SK-MEL-5 (cell line): Measurements from ENCODE around the gene SNU13. TPM values are rescaled to one million over a fixed set of nuclear protein-coding genes. Genes with fewer than 3 reads are reported as not detected.
"Not testable (repeated sequence)": the region's sequence is repeated elsewhere in the genome, so short reads cannot be mapped to it uniquely, and the experiment has no call there.

Experiments used
- DNase-seq: peaks from one replicate; pipeline ENCODE4 v3.0.0-alpha.2; 2016; ENCODE audit warnings: low read depth, low spot score
- in situ Hi-C: cut with HindIII; loops from 2 replicates; pipeline ENCODE4 v1.10.0; 2016; ENCODE audit warnings: low sequenced_read_pairs, high pct_unique_total_duplicates, low pct_unique_long_range_greater_than_20kb
- polyA plus RNA-seq, 2 experiments: library from polyadenylated mRNA; depleted of rRNA; stranded (reverse); fragments of >200 nt; gene quantifications; 2 replicates each; pipeline ENCODE4 v1.2.3, GENCODE V29; 2015
- total RNA-seq: library from RNA; depleted of rRNA; stranded (reverse); fragments of >200 nt; shearing (Covaris generic); gene quantifications from 2 replicates; pipeline ENCODE4 v1.2.3, GENCODE V29; 2014; rRNA removed

SNU13 gene
- total RNA-seq = 254 and 274 TPM in 2 replicates
- 205 and 248 TPM in 2 replicates for polyA plus RNA-seq (2015; cell fraction: cytosol; rRNA removed)
- 33.7 and 56.2 TPM in 2 replicates for polyA plus RNA-seq (2015; cell fraction: nucleus; rRNA removed)

- peak; percentile 96 for DNase-seq
- in situ Hi-C loops = no loop called here
Measured at GRCh38 chr22:41688365-41689211, at the start of gene SNU13. Gene SNU13, minus strand, starts transcription at chr22:41688867. Its CDS starts 71 bp downstream, at chr22:41688796.

DNA sequence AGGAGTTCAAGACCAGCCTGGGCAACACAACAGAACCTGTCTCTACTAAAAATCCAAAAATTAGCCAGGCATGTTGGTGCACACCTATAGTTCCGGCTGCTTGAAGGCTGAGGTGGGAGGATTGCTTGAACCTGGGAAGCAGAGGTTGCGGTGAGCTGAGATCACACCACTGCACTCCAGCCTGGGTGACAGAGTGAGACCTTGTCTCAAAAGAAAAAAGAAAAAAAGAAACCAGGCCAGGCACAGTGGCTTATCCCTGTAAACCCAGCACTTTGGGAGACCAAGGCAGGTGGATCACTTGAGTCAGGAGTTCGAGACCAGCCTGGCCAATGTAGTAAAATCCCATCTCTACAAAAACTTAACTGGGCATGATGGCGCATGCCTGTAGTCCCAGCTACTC is 44.6 kb upstream of the SNU13 start:
- DNase-seq, in situ Hi-C loops: not testable (repeated sequence)

DNA sequence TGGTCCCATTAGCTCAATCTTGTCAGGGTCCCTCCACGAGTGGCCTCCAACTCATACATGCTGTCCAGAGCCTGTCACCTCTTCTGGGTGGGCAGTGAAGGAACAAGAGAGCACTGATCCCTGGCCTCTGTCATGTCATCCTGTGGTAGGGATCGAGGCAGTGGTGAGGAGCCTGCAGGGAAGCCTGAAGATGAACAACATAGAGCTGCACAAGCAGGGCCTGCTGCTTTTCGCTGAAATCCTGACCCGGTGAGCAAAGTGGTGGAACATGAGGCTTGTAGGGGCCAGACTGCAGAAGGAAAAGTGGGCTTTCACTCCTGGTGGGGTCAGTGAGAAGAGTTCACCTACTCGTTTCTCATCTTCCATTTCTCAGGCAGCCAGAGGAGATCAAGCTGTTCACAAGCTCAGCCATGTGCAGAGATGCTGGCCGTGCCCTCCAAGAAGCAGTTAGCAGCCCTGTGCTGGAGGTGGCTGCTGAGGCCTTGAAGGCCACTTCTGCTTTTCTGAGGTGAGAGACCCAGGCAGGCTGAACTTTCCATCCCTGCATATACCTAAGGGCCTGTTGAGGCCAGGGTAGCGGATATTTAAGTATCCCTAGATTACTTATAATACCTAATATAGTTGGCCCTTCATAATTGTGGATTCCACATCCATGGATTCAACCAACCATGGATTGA is 43.6 kb upstream of the SNU13 start:
- in situ Hi-C loops = no loop called here
- no peak for DNase-seq

- in situ Hi-C loops = no loop called here
- no peak for DNase-seq
Measured at GRCh38 chr22:41731609-41732008, 42.9 kb upstream of the SNU13 start.

GRCh38 chr22:41725510-41726110 is 36.9 kb upstream of the SNU13 start:
- DNase-seq = no peak
- in situ Hi-C loops = no loop called here

DNA sequence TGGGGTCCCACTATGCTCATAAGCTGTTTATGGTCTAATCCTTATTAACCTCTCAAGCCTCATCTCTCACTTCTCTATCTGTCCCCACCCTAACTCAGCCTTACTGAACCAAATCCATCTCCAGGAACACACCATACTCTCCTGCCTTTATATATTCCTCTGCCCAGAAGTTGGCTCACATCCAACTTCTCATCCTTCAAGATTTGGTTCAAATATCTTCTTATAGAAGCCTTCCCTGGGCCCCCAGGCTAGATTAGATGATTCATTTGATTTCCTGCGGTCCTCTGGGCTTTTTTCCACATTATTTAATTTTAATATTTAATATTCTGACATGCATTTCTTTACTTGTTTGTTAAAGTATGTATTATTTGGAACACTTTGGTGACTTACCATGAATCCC is 33.8 kb upstream of the SNU13 start:
- in situ Hi-C loops = no loop called here
- DNase-seq = no peak

DNA sequence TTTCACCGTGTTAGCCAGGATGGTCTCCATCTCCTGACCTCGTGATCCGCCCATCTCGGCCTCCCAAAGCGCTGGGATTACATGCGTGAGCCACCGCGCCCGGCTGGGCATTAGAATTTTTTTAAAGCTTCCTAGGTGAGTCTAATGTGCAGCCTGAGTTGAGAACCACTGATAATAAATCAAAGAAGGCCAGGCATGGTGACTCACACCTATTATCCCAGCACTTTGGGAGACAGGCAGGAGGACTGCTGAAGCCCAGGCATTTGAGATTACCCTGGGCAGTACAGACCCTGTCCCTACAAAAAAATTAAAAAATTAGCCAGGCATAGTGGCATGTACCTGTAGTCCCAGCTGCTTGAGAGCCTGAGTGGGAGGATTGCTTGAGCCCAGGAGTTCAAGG is 24.3 kb upstream of the SNU13 start:
- DNase-seq = no peak
- in situ Hi-C loops = no loop called here

GRCh38 chr22:41709341-41709740 is 20.7 kb upstream of the SNU13 start:
- no peak for DNase-seq

DNA sequence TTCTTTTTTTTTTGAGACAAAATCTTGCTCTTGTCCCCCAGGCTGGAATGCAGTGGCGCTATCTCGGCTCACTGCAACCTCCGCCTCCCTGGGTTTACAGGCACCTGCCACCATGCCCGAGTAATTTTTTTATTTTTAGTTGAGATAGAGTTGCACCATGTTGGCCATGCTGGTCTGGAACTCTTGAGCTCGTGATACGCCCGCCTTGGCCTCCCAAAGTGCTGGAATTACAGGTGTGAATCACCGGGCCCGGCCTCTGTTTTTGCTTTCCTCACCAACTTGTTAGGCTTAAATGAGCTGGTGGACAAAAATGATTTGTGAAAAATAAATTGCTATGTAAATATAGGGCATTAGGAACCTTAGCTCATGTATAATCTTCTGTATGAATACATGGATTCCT is 14.1 kb upstream of the SNU13 start:
- in situ Hi-C loops = no loop called here
- DNase-seq = no peak

More at GRCh38 chr22:41709341-41709740, 20.7 kb upstream of the SNU13 start:
- in situ Hi-C loops = no loop called here

DNA sequence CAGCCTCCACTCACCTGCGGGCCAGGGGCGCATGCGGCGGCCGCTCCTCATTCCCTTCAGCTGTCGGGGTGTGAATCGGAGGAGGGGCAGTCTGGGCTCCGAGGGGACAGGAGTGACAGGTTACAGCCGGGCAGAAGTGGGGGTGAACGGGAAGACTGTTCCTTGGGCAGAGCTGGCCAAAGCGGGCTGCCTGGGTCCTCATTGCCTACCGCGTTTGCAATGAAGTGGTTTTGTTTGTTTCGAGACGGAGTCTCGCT is 11.4 kb upstream of the SNU13 start:
- no peak for DNase-seq
- in situ Hi-C loops = no loop called here

GRCh38 chr22:41699264-41700107 is 10.8 kb upstream of the SNU13 start, which contains the start of gene MEI1:
Gene MEI1, plus strand, starts transcription at chr22:41699503. Its CDS starts 36 bp downstream, at chr22:41699539.
- DNase-seq = peak; percentile 39
- in situ Hi-C loops = no loop called here

DNA sequence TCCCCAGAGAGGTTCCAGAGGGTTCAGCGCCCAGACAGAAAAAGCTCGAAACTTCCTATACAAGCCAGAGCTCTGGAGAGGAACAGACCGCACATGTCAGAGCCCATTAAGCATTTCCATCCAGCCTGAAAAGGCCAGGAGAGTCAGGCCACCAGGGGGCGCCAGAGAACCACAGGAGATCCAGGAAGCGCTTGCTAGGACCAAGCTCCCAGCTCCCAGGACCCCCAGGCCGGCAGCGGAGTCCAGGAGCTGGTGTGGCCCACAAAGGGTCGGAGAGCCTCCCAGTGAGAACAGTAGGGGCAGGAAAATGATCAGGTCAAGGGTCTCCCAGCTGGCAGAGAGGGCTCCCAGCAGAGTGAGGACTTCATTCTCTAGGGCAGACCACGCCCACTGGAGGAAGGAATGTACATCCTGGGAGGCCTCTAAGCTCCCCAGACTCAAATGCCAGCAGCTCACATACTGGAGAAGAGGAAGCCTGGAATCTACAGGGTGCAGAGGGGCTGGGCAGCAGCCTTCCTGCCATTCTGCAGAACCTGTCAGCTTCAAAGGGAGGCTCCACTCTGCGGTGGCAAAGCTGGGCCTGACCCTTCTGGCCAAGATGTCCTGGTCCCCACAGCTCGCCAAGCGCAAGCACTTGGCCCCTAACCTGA is 8.6 kb upstream of the SNU13 start:
- in situ Hi-C loops = no loop called here
- DNase-seq = peak; percentile 92

DNA sequence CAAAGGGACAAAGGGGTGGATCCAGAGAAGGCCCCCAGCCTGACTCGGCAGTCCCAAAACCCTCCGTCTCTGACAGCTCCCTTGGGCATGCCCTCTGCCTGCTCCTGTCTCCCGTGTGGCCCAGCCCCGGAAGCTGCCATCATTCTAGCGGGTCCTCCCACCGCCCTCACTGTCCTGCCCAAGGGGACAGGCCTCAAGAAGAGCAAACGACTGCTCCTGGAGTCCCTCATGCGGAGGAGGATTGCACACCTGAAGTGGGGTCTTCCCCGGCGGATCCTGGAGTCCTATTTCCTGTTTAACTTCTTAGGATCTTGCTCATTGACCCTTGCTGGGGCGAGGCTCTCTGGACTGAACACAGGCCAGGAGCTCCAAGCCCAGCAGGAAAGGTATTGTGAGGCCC is 8.0 kb upstream of the SNU13 start:
- in situ Hi-C loops = no loop called here
- DNase-seq = no peak

- no peak for DNase-seq
- in situ Hi-C loops = no loop called here
Measured at GRCh38 chr22:41695211-41695610, 6.5 kb upstream of the SNU13 start.

DNA sequence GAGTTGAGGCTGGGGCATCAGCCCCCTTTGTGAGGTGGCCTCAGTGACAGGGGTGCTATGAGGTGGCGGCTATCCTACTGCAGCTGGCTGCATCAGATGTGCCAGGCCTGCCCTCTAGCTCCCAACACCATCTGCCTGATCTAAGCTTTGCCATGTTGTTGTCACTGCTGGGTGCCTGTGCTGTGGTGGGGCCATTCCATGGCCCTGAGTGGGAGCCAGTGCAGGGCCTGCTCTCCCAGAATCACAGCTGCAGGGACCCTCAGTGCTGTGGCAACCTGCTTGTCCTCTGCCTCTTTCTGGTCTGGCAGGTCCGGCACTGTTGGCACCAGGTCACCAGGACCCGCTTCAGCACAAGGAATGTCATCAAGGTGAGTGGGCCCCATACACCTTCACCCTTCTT is 1.8 kb upstream of the SNU13 start:
- in situ Hi-C loops = no loop called here
- no peak for DNase-seq

DNA sequence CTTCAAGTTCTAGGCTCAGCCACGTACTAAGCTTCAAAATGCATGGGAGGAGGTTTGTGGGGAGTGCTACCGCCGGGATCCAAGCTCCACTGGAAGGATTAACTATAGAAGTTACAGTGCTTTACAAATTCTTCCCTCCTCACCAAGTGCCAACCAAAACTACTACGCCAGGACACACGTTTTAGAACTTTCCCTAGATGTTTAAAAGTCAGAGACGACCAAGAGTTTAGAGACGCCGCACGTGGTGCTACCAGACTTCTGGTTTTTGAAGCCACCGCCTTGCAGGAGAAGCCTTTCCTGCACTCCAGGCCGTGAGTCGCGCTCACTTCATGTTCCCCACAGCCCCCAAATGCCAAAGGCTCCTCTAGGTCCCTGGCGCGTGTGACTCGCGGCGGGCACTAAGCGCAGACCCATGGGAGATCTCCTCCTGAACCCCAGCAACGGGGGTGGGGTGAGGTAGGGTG is 734 bp downstream of the SNU13 start:
- peak; percentile 25 for DNase-seq
- in situ Hi-C loops = no loop called here

DNA sequence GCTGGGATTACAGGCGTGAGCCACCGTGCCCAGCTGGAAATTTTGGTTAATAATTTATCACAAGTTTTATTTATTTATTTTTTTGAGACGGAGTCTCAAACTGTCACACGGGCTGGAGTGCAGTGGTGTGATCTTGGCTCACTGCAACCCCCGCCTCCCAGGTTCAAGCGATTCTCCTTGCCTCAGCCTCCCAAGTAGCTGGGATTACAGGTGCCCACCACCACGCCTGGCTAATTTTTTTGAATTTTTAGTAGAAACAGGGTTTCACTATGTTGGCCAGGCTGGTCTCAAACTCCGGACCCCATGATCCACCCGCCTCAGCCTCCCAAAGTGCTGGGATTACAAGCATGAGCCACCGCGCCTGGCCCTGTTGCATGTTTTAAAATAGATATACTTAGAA is 1.8 kb downstream of the SNU13 start:
- DNase-seq, in situ Hi-C loops: not testable (repeated sequence)
